Dendritic cell treated with granulocyte-macrophage colony-stimulating factor and Interleukin-4, amounts not matched to agents 40 ng/mL and 50 ng/mL, for 4 days (primary cell): ENCODE results near the gene CAVIN2.

ENCODE experiments used
- H3K27ac Mint-ChIP-seq: one replicate; pipeline ENCODE4 v1.8.0; 2022; ENCODE audit warnings: mild to moderate bottlenecking, mixed read lengths
- H3K27me3 Mint-ChIP-seq: one replicate; pipeline ENCODE4 v1.8.0; 2022; ENCODE audit warnings: mild to moderate bottlenecking, mixed read lengths
- H3K36me3 Mint-ChIP-seq: one replicate; pipeline ENCODE4 v1.8.0; 2022; ENCODE audit warnings: low read depth, mixed read lengths
- H3K4me1 Mint-ChIP-seq: one replicate; pipeline ENCODE4 v1.8.0; 2022; ENCODE audit warnings: low read depth, mixed read lengths
- H3K4me3 Mint-ChIP-seq: one replicate; pipeline ENCODE4 v1.8.0; 2022; ENCODE audit warnings: mild to moderate bottlenecking, moderate library complexity, mixed read lengths
- H3K9me3 Mint-ChIP-seq: one replicate; pipeline ENCODE4 v1.8.0; 2022; ENCODE audit warnings: mixed read lengths
- intact Hi-C: fragments of 100-400 bp; cut with micrococcal nuclease; formaldehyde crosslinking; loops from one replicate; pipeline ENCODE4 v1.15.0; 2022

The CAVIN2 gene

DNA sequence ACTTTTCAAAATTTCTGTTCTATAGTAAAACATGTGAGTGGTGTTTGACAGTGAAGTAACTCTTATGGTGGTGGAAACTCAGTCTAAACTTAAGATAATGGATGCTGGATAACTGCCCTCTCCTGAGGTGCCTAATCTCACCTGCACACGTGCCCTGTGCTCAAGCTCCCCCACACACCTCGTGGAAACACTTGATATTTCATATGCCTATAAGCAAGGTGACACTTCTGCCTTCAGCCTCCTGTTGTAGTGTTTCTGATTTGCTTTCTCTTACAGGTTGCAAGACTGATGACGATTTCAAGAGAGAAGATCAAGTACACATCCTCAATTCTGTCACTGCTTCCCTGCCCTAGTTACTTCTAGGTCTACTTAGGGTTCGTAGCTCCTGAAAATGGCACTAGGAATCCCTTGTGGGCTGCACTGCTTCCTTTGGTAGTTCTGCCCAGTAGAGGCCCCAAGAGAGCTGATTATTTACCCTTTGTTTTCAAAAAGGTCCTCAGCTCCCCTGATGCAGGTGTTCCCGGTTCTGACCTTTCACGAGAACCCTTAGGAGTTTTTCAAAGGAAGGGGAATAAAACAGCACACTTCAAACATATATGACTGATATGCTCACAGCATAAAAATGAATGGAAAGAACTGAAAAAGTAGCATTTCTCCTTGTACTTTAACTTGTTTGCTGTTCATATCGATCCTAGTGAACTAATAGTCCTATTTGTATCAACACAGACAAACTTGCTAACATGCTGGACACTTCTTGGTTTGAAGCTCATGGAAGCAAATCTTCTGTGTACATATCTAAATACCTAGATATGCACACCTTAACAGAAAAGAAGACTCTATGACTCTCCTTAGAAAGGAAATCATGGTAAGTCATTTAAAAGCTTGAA lies 6.7 kb downstream of the CAVIN2 start:
- Mint-ChIP-seq H3K4me3 (no peak overlapping the region), H3K9me3 (peaks cover 9% of the 10 kb centered on the region), H3K36me3 (no peaks in the 10 kb centered on the region), H3K4me1 (peaks cover 10% of the 10 kb centered on the region), H3K27me3 (peaks cover 6% of the 10 kb centered on the region), H3K27ac (no peak overlapping the region)
- intact Hi-C loops: no loop called here

DNA sequence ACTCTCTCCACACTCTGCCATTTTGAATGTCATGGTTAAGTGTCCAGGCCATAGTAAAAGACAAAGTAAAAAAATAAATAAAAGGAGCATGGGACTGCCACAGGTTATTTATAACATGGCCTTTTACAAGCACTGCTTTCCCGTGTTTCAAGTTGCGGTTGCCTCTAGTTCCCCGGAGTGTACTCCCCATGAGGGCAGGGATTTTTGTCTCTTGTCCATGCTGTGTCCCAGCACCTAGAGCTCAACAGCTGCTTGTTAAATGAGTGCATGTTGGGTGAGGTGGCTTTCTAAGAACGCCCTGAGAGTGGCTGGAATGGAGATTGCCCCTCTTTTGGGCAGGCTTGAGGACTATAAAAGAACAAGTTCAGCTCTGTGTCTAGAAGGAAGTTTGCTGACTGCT lies 8.4 kb downstream of the CAVIN2 start:
- H3K4me1 Mint-ChIP-seq: peaks cover 9% of the 10 kb centered on the region
- H3K27me3 Mint-ChIP-seq: no peaks in the 10 kb centered on the region
- H3K36me3 Mint-ChIP-seq: no peaks in the 10 kb centered on the region
- H3K9me3 Mint-ChIP-seq: peaks cover 9% of the 10 kb centered on the region
- no peak overlapping the region for H3K4me3 Mint-ChIP-seq
- intact Hi-C loops: no loop called here
- H3K27ac Mint-ChIP-seq: no peak overlapping the region

DNA sequence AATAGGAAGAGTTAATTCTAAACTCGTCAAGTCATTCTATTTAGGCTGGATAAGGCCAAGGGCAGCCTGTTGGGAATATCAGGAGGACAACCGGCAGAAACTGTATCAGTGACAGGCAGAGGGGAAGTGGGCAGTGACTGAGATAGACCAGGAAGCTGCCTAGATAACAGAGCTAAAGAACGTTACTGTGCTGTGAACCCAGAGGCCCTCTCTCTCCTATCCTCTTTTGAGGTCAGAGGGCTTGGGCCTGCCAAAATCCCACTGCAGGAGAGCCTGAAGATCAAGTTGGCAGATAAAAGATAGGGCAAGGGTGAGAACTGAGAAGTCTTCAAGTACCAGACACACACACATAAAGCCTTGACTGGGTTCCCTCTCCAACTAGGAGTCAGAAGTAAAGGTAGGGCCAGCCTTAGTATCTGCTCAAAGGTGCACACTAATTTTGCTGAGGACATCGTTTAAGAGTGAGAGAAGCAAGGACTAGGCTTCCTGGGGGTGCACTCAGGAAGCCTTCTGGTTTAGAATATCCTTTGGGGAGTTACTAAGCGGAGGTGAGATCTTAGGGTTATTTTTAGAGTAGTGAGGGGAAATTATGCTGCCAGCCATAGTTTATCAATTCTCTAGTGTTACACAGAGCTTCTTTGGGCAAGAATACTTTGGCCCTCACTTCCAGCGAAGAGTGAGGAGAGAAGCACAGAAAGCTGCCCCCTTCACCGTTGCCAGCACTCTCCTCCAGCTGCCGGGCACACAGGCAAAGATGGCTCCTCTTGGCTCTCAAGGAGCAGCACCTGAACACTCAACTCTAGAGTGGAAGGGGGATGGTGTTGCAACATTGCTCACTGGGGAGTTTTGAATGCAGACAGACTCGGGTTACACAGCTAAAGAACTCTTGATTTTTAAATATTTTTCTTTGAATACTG lies 9.8 kb downstream of the CAVIN2 start:
- no peak overlapping the region for H3K4me3 Mint-ChIP-seq
- no peaks in the 10 kb centered on the region for H3K27me3 Mint-ChIP-seq
- H3K27ac Mint-ChIP-seq: no peak overlapping the region
- H3K36me3 Mint-ChIP-seq: no peaks in the 10 kb centered on the region
- peaks cover 9% of the 10 kb centered on the region for H3K9me3 Mint-ChIP-seq
- intact Hi-C loops: no loop called here
- peaks cover 9% of the 10 kb centered on the region for H3K4me1 Mint-ChIP-seq

DNA sequence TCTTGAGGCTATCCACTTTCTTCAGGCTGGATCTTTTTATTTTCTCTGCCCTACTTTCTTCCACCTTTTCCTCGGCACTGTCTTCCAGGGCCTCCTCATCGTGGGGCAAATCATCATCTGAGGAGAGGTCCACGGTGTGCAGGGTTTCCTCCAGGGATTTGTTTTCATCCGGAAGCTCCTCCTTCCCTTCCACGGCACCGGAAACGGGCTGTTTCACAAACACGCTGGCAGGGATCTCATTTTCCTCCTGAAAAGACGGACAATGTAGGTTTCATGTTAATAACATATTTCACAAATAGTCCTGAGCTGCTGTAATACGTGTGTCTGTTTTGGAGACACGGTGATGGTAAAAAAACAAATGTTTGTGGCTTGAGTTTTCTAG lies 10.4 kb downstream of the CAVIN2 start:
- intact Hi-C loops: no loop called here
- H3K4me3 Mint-ChIP-seq: no peak overlapping the region
- peaks cover 13% of the 10 kb centered on the region for H3K4me1 Mint-ChIP-seq
- H3K9me3 Mint-ChIP-seq: peaks cover 9% of the 10 kb centered on the region
- no peaks in the 10 kb centered on the region for H3K36me3 Mint-ChIP-seq
- H3K27ac Mint-ChIP-seq: no peak overlapping the region
- H3K27me3 Mint-ChIP-seq: no peaks in the 10 kb centered on the region

DNA sequence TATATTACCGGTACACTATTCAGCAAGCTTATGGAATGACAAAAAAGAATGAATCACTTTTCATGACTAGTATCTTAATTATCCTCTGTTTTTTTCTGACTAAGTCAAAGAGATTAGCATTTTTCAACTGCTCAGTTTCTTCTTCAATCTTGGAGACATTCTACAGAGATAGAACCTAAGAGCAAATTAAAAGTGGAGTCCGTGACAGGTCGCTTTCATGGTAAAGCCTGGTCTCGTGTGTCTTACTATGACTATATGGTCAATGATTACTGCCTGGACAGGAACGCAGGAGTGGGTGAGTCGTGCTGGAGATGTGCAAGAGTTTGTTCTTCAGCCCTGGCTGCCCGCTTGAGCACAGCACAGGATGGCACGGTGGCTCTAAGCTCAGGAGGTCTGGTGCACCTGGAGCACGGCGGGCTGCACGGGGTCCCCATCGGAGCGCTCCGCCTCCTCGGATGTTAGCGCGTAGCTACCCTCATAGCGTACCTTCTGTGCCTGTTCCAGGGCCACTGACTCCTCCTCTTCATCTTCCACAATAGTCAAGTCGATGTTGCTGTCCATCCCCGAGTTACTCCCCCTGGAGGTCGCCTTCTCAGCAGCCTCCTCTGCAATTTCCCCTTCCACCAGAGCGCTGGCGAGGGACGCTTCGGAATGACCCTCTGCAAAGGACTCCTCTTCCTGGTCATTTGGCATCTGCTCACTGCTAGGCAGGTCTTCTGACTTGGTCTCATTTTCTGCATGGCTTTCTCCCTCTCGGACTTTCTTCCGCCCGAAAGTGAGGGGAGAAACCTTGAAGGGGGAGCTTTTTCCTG lies 11.1 kb downstream of the CAVIN2 start:
- intact Hi-C loops: no loop called here
- H3K4me3 Mint-ChIP-seq: no peak overlapping the region

DNA sequence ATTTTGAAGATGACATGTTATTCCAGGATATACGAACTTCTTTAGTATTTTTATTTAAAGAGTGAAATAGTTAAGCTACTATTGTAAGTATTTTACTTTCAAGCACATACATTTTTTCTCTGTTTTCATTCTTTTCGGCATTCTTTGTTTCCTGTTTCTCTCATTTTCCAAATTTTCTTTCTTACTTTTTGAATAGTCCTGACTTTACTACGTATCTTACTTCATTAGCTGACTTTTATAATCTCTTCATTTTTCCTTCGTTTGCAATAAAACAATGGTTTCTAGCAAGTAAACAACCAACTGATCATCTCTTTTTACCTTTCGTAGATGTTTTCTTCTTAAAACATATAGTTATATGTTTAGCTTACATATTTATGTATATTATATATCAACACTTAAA lies 11.8 kb downstream of the CAVIN2 start:
- Mint-ChIP-seq H3K4me1 (peaks cover 17% of the 10 kb centered on the region), H3K27me3 (no peaks in the 10 kb centered on the region), H3K9me3 (peaks cover 9% of the 10 kb centered on the region), H3K27ac (no peak overlapping the region), H3K36me3 (no peaks in the 10 kb centered on the region), H3K4me3 (no peak overlapping the region)
- intact Hi-C loops: no loop called here

More for the DNA sequence above, 11.1 kb downstream of the CAVIN2 start:
- Mint-ChIP-seq H3K27me3 (no peaks in the 10 kb centered on the region), H3K36me3 (no peaks in the 10 kb centered on the region), H3K27ac (no peak overlapping the region), H3K4me1 (peaks cover 17% of the 10 kb centered on the region), H3K9me3 (peaks cover 9% of the 10 kb centered on the region)

DNA sequence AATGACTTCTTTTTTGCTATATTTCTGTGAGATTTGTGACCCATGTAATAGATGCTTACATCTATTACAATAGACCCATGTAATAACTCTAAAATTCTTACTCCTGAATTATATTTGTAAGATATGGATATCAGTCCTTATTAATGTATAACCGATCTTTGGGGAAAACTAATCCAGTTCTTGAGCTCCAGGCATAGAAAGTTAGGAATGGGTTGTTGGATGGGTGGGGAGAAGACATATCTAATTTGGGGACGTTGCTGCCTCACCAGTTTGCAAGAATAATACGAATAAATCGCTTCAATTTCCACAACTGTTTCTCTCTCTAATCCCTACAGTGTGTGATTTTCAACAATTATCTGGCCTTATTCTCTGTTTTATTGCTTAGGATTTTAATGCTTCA lies 13.5 kb downstream of the CAVIN2 start:
- H3K9me3 Mint-ChIP-seq: peaks cover under 1% of the 10 kb centered on the region
- no peak overlapping the region for H3K4me3 Mint-ChIP-seq
- peaks cover 17% of the 10 kb centered on the region for H3K4me1 Mint-ChIP-seq
- intact Hi-C loops: no loop called here
- no peaks in the 10 kb centered on the region for H3K36me3 Mint-ChIP-seq
- H3K27me3 Mint-ChIP-seq: no peaks in the 10 kb centered on the region
- no peak overlapping the region for H3K27ac Mint-ChIP-seq

DNA sequence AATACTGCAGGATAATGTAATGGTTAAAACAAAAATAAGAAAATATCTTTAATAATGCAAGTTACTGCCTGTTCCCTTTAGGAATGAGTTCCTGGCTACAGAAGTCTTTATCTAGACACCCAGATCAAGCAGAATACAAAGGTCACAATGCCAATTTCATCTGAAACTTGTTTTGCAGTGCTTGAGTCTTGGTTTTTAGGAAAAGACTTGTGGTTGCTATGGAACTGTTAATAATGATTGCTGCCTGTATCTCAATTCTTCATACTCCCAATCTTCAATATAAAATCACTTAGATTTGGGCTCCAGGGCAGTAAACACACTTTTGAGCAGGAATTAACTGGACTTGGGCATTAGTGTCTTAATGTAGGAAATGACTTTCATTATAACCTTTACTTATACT lies 14.2 kb downstream of the CAVIN2 start:
- Mint-ChIP-seq H3K36me3 (no peaks in the 10 kb centered on the region), H3K9me3 (no peaks in the 10 kb centered on the region), H3K27me3 (no peaks in the 10 kb centered on the region), H3K4me3 (no peak overlapping the region), H3K27ac (no peak overlapping the region), H3K4me1 (peaks cover 17% of the 10 kb centered on the region)
- intact Hi-C loops: no loop called here

DNA sequence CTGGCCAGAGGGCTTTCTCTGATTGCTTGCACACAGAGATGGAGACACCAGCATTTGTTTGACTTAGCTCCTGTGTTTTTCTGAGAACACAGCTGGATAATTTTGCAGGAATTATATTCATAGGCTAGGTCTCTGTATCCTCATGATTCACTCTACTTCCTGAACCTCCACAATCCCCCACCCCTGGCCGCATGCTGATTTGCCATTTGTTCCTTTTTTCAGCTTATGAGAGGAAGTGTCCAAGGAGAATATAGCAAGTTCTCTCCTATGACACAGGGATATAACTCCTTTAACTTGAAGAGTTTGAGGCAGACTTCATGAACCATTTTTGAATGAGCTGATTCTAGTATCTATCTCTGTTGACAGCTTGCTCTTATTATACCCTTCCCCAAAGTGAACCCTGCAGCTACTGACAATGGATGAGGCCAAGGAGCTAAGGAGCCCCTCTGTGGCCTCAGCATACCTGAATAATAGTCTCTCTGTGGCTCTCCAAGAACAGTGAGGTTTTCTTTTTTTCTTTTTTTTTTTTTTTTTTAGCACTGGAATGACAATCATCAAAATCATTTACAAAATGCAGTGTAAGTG lies 15.4 kb downstream of the CAVIN2 start:
- no peaks in the 10 kb centered on the region for H3K27me3 Mint-ChIP-seq
- intact Hi-C loops: no loop called here
- H3K27ac Mint-ChIP-seq: peak overlapping the region; percentile 51
- no peaks in the 10 kb centered on the region for H3K36me3 Mint-ChIP-seq
- H3K4me3 Mint-ChIP-seq: no peak overlapping the region
- peaks cover 8% of the 10 kb centered on the region for H3K4me1 Mint-ChIP-seq
- no peaks in the 10 kb centered on the region for H3K9me3 Mint-ChIP-seq

DNA sequence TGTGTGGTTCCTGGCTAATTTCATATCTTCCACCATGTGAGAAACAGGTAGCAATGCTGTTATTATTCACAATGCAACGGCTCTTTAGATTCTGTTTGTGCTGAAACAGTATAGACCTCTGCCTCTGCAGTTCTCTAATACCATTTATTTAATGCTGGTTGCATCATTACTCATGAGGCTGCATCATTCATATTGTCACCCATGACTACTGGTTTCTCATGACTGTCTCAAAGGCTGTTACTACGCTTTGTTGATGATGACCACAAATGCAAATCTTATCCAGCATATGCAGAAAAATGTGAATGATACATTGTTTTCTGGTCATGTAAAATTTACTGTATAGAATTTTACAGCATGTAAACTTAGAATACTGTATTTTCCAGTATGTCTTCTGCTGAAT lies 22.5 kb downstream of the CAVIN2 start:
- Mint-ChIP-seq H3K27me3 (no peaks in the 10 kb centered on the region), H3K36me3 (no peaks in the 10 kb centered on the region)

DNA sequence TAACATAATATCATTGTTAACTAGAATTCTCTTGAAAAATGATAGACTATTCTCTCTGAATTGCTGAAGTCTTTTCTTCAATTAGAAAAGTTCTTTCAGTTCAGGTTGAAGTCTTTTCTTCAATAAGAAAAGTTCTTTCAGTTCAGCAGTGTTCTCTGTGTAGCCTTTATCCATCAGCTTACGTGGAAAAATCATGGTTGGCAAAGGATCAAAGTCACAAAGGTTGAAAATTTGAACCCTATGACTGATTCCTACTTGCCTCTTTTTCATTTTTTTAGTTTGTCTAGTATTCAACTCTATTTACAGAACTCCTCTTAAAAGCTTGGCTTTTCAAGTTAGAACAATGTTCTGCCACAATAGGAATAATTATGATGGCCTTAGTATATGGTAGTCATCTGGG lies 25.8 kb downstream of the CAVIN2 start:
- no peaks in the 10 kb centered on the region for H3K36me3 Mint-ChIP-seq
- H3K4me3 Mint-ChIP-seq: no peak overlapping the region
- no peak overlapping the region for H3K27ac Mint-ChIP-seq
- intact Hi-C loops: no loop called here
- no peaks in the 10 kb centered on the region for H3K27me3 Mint-ChIP-seq
- no peaks in the 10 kb centered on the region for H3K9me3 Mint-ChIP-seq
- peaks cover 6% of the 10 kb centered on the region for H3K4me1 Mint-ChIP-seq

More for the DNA sequence above, 22.5 kb downstream of the CAVIN2 start:
- H3K27ac Mint-ChIP-seq: no peak overlapping the region
- H3K4me1 Mint-ChIP-seq: no peaks in the 10 kb centered on the region
- intact Hi-C loops: no loop called here
- no peak overlapping the region for H3K4me3 Mint-ChIP-seq
- no peaks in the 10 kb centered on the region for H3K9me3 Mint-ChIP-seq

DNA sequence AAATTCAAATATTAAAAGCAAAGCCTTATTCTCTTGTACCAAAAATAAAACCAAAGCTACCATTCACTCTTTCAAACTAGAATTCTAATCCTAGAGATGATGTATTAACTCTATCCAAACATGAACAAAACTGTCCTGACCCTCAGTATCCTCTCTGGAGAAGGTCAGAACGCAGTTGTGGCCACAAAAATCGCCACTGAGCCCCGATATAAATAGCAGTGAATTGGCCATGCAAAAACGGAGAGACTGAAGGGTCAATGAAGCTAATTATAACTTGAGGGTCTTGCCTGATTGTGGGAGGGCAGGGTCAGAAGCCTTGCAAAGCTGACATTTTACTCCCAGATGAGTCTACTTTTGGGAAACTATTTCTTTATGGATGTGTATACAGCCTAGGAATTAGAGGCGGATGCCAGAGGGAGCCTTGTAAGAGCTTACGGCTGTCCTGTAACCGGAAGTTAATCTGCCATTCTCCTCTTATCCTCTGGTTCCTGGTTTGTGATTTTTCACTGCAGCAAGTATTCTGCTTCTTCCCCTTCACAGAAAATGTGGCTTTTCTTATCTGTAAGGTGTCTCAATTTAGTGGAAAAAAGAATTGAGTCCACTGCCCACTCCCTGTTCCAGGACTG lies 28.1 kb downstream of the CAVIN2 start:
- H3K36me3 Mint-ChIP-seq: no peaks in the 10 kb centered on the region
- intact Hi-C loops: loop anchor here (10.0 kb wide), 1 partner anchor 466 kb away; no protein-coding TSS in a partner anchor
- H3K27ac Mint-ChIP-seq: no peak overlapping the region
- H3K27me3 Mint-ChIP-seq: no peaks in the 10 kb centered on the region
- no peaks in the 10 kb centered on the region for H3K9me3 Mint-ChIP-seq
- H3K4me1 Mint-ChIP-seq: peaks cover 6% of the 10 kb centered on the region
- H3K4me3 Mint-ChIP-seq: no peak overlapping the region

DNA sequence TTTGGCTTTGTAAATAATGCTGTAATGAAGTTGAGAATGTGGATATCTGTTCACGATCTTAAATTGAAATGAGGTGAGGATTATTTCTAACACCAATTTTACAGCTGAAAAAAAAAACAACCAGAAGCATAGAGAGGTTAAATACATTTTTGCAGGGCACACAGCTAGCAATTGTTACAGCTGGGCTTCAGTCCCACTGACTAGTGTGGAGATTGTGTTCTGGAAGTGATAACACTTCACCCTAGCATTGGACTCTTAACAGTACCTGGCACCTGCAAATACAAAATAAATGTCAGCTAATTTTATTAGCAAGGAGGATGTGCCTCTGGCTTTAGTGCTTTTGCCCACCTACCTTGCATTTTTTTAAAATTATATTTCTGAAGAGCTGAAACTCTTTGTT lies 28.8 kb downstream of the CAVIN2 start:
- Mint-ChIP-seq H3K27me3 (no peaks in the 10 kb centered on the region), H3K9me3 (no peaks in the 10 kb centered on the region)
- intact Hi-C loops: loop anchor here (10.0 kb wide), 1 partner anchor 467 kb away; no protein-coding TSS in a partner anchor

More for the DNA sequence above, 28.8 kb downstream of the CAVIN2 start:
- H3K27ac Mint-ChIP-seq: no peak overlapping the region
- peaks cover 6% of the 10 kb centered on the region for H3K4me1 Mint-ChIP-seq
- no peaks in the 10 kb centered on the region for H3K36me3 Mint-ChIP-seq
- H3K4me3 Mint-ChIP-seq: no peak overlapping the region
